HG02970 (cell line): Measurements from ENCODE around the gene PPP2R5E.
"Not testable (repeated sequence)": the region's sequence is repeated elsewhere in the genome, so short reads cannot be mapped to it uniquely, and the experiment has no call there.

ENCODE experiments used
- ATAC-seq: cut with Tn5 transposase; IDR thresholded peaks from one replicate; pipeline ENCODE4 v1.9.1; 2021; ENCODE audit warnings: mild to moderate bottlenecking, moderate library complexity, moderate number of reproducible peaks; ENCODE audit not compliant: unreplicated experiment, low FRiP score

Gene PPP2R5E

DNA sequence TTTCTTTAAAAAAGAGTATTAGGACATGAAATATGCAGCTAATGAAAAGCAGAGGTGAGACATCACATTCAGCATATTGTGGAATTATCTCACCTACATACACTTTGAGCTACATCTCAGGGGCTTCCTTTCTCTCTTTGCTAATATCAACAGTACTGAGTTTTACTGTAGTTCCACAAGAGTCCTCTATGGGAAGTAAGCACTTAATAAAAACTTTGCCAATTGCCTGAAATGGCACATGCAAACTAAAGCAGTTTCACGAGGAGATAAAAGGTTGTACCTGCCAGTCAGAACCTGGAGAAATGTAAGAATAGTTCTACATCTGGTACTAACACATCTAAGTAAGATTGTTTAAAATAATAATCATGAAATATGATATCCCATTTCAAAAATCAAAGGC, 150.9 kb downstream of the PPP2R5E start:
- no peak for ATAC-seq

GRCh38 chr14:63388766-63389431, 154.3 kb downstream of the PPP2R5E start:
- ATAC-seq: no peak

- no peak for ATAC-seq
Observed at GRCh38 chr14:63387711-63388110, 155.5 kb downstream of the PPP2R5E start.

DNA sequence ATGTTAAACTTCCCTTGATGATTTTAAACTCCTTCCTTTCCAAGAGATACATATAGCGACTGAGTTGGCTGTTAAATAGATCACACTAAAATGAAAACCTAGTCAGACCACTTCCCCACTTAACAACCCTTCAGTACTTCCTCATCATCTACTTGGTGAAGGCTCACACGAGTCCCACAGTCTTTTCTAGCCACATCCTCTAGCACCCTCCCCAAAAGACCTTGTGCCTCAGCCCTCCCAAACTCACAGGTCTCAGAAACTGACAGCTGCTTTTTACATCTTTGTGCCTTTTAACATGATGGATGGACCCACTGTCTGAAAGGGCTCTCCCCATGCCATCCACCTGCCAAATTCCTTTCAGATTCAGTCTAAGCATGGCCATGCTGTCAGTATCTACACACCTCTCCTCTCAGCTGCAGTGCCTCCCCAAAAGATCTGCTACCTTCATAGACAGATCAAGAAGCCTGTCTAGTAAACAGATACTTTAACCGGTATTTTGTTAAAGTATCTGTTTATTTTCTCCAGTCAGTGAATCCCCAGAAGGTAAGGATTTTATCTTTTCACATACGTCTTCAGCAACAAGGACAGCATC, 159.3 kb downstream of the PPP2R5E start:
- ATAC-seq: no peak

- ATAC-seq: no peak
Observed at GRCh38 chr14:63378444-63378843, 164.7 kb downstream of the PPP2R5E start.

DNA sequence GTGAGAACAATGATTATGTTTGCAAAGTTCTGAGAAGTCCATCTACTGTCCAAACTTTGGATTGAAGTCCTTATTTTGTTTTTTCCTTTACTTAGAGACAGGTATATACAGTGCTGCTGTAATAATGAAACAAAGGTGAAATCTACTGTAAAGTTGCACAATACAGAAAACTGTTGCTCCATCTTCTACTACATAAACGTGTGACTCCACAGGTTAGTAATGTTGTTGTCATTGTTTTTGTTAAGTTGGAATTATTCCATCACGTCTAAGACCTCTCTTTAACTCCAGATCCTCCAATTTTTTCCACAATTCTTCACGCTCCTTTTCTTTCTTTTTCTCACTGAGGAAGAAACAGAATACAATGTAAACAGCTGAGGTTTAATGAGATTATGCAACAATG, 167.4 kb downstream of the PPP2R5E start:
- no peak for ATAC-seq

DNA sequence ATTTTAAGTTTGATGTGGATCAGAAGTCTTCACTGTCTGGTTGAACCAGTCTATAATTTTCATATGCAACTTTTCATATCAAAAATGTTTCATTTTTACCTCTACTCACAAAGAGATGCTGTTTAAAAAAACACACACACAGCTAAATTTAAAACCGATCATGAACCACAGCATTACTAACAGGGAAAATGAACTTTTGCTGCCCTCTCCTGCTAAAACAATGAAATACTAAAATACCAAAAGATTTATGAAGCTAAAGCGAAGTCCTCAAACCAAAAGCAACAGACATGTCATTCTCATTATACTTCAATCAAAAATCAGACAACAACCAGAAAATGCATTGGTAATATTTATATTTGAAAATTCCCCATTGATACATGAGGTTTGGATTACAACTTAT, 171.6 kb downstream of the PPP2R5E start:
- not testable (repeated sequence) for ATAC-seq

DNA sequence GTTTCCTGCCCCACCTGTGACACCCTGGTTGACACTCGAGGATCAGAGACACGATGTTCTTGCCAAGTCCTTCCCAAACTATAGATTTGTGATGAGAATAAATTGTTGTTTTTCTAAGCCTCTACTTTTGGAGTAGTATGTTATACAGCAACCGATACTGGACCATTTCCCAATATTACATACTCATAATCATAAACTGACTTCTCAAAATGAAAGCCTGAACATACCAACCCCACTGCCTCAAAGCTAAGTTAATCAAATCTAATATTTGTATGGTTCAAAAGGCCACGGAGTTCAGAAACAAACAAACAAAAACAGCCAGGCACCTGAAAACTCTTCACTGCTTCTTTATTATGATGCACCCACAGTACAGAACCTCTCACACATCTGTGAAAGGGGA, 172.1 kb downstream of the PPP2R5E start:
- ATAC-seq: no peak

DNA sequence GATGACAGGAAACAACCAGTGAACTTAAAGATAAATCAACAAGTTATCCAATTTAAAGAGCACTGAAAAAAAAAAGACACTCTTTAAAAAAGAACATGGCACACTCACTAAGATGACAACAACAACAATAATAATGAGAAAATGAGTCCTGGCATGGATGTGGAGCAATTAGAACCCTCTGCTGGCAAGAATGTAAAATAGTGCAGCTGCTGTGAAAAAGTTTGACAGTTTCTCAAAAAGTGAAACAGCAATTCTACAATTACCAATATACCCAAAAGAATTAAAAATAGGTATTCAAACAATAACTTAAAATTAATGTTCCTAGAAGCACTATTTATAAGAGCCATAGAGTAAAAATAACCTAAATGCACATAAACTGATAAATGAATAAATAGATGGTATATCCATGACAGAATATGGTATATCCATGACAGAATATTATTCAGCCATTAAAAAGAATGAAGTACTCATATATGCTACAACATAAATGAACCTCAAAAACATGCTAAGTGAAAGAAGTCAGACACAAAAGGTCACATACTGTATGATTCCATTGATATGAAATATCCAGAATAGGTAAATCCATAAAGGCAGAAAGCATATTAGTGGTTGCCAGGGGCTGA, 175.3 kb downstream of the PPP2R5E start:
- ATAC-seq: no peak

DNA sequence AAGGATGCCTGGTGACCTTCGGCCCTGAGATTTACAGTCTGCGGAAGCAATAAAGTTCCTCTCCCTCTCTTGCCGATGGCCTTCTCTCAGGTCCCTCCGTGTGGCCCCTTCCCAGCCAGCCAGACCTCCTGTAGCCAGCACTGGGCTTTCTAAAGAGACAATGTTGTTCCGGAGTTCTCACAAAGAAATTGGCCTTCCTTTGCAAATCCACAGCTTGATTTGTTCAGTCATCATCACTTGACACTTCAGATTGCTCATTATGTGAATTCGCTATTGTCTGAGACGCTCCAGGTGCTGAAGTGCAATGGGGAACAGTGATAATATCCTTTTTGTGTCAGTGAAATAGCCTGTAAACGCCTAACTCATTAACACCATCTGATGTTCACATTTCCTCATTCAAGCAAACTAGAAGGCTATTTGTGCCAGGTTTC, 180.8 kb downstream of the PPP2R5E start:
- no peak for ATAC-seq

DNA sequence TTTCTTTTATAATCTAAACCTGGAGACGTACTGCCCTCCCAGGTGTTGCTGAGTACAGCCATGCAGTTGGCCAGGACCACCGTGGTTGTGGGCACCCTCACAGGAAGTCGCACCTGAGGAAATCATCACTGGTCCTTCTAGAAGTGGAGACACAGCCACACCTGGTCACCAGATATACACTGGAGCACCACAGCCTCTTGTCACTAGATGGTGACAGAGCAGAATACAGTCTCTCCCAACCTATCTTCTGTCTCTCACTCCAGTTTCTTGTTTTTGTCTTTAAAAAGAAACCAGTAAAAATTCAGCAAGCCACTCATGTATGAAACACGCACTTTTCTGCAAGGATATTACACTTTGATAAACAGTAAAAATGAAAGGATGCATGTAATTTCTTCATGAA, 181.4 kb downstream of the PPP2R5E start:
- no peak for ATAC-seq

- ATAC-seq: no peak
Observed at GRCh38 chr14:63357841-63358240, 185.3 kb downstream of the PPP2R5E start.

DNA sequence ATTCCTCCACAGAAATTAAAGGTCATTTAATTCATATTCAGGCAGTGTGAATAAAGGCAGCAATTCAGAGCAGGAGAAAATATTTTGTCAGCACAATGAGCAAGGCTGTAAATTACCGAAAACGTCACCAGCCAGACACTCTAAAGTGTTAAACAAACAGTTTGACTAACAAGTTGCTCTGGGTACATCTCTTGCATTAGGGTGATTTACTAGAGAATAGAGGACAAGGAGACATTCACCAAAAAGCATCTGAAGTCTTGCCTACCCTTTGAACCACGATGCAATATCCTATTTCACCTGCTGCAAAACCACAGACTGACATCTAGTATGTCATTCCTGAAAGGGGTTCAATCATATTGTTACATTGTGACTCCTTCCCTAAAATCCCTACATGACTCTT, 197.4 kb downstream of the PPP2R5E start:
- ATAC-seq: no peak

- ATAC-seq: no peak
Observed at GRCh38 chr14:63344336-63344735, 198.8 kb downstream of the PPP2R5E start.

DNA sequence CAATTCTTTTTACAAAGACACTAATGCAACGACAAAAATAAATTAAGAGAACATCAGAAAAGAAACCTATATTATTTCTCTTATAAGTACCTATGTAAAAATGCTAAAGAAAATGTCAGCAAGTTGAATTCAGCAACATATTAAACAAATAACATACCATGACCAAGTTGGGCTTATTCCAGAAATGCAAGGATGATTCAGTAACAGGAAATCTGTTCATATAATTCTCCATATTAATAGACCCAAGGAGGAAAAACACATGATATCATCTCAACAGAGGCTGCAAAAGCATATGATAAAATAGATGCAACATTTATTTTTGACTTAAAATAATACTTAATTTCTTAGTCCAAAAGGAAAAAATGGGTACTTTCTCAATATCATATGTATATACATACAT, 199.3 kb downstream of the PPP2R5E start:
- ATAC-seq: no peak

GRCh38 chr14:63342371-63342770, 200.8 kb downstream of the PPP2R5E start:
- no peak for ATAC-seq

- no peak for ATAC-seq
Observed at GRCh38 chr14:63328787-63329737, 214.1 kb downstream of the PPP2R5E start.

DNA sequence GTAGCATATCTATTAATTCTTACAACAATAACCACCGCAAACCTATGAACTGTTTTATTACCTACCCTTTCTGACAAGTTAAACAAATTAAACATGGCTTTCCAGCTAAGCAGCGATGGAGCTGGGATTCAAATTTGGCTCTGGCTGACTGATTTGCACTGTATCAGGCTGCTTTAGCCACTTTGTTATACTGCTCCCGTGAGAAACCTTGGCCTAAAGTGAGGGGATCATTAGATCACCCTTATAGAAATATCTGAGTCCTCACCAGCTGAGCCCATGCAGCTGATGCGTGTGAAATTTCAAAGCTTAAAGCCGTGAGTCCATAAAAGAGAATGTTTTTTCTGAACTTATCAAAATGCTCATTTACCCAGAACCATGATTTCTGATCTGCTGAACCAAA, 216.3 kb downstream of the PPP2R5E start:
- ATAC-seq: no peak

GRCh38 chr14:63322897-63323573, 220.1 kb downstream of the PPP2R5E start:
- no peak for ATAC-seq

DNA sequence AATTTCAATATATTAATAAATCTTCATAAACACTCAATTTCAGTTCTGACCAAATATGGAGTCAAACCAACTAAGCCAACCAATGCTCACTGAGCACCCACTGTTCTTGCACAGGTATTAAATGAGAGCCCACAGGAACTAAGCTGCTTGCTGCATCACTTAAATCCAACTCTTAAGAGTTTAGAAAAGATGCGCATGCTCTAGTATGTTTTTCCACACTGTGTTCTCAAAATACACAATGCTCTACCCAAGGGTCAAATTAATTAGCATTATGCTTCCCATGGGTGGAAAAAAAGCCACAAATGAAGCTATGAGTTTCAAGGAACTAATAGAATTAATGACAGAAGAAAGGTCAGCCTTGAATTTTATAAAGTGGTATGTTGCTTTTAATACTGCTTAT, 220.7 kb downstream of the PPP2R5E start:
- ATAC-seq: no peak
